Mammary epithelial cell (primary cell): ENCODE data around the gene SEC11A.
"Not testable (repeated sequence)": the region's sequence is repeated elsewhere in the genome, so short reads cannot be mapped to it uniquely, and the experiment has no call there.

ENCODE experiments used
- EZH2 ChIP-seq: IDR thresholded peaks from 2 replicates; pipeline ENCODE4 v1.6.1; 2012; ENCODE audit warnings: low read length, inconsistent platforms, borderline replicate concordance
- TF ChIP-seq, protein P1 (sequence below), 2 donors: IDR thresholded peaks in 1 of 2; conservative IDR thresholded peaks in 1 of 2; 2 replicates each; pipeline ENCODE4 v1.5.1; 2011 to 2012; ENCODE audit warnings: inconsistent platforms in 2 of 2, low read length in 2 of 2, mild to moderate bottlenecking in 2 of 2, control low read depth in 1 of 2, low read depth in 1 of 2; ENCODE audit not compliant: insufficient read depth in 1 of 2; ENCODE audit errors: extremely low read depth in 1 of 2

- TF ChIP-seq, protein P1, sequence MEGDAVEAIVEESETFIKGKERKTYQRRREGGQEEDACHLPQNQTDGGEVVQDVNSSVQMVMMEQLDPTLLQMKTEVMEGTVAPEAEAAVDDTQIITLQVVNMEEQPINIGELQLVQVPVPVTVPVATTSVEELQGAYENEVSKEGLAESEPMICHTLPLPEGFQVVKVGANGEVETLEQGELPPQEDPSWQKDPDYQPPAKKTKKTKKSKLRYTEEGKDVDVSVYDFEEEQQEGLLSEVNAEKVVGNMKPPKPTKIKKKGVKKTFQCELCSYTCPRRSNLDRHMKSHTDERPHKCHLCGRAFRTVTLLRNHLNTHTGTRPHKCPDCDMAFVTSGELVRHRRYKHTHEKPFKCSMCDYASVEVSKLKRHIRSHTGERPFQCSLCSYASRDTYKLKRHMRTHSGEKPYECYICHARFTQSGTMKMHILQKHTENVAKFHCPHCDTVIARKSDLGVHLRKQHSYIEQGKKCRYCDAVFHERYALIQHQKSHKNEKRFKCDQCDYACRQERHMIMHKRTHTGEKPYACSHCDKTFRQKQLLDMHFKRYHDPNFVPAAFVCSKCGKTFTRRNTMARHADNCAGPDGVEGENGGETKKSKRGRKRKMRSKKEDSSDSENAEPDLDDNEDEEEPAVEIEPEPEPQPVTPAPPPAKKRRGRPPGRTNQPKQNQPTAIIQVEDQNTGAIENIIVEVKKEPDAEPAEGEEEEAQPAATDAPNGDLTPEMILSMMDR (conservative IDR thresholded peaks at IDR 0.05 in 1 of 2, IDR thresholded peaks at IDR 0.05 in 1 of 2; ENCODE audit: extremely low read depth in 1 of 2, insufficient read depth in 1 of 2, low read depth in 1 of 2, low read length in 2 of 2): not testable (repeated sequence)
- not testable (repeated sequence) for TF ChIP-seq EZH2
These were observed 73.3 kb downstream of the SEC11A start for GRCh38 chr15:84642640-84643039.
